AG04449 (cell line): Measurements from ENCODE around the gene SATB1.

Experiments
- CTCF ChIA-PET: fragments of 350-600 bp; formaldehyde crosslinking; extraction: SDS; loops from one replicate; lab custom pipeline; 2021; ENCODE audit warnings: antibody characterized with exemption; lab: Yijun Ruan, JAX
- POLR2A ChIA-PET: fragments of 400-600, 350-600 bp; formaldehyde crosslinking; extraction: SDS; loops from one replicate; lab custom pipeline; 2020; ENCODE audit warnings: antibody characterized with exemption, inconsistent platforms; lab: Yijun Ruan, JAX
- DNase-seq: peaks from one replicate; pipeline ENCODE4 v3.0.0-alpha.2; 2010; ENCODE audit warnings: low read depth, low spot score
- H3K4me3 ChIP-seq: 2 replicates; pipeline ENCODE4 v1.5.1; 2011; ENCODE audit warnings: low read depth, mild to moderate bottlenecking, control low read depth, low read length
- TF ChIP-seq, protein P1 (sequence below): IDR thresholded peaks from one replicate; pipeline ENCODE4 v1.5.1; 2011; ENCODE audit warnings: mild to moderate bottlenecking, moderate library complexity, low read length, control low read depth, inconsistent platforms; ENCODE audit not compliant: insufficient read depth; ENCODE audit errors: missing control alignments

SATB1 gene

DNA sequence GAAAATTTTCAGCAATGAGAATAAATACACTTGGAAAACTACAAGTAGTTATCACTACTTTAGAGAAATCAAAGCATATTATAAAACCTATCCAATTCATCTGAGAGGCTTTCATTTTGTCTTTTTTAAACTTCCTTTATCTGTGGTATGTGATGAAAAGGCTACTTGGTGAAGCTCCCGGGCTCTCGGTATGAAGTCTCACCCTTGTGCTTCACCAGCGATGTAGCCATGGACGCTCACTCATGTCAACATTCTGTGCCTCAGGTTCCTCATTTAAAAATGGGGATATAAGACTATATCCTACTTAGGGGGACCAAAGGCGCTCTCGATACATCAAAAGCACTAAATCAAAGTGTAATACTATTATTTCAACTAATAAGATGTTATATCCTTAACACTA lies 14.9 kb downstream of the SATB1 start:
- POLR2A ChIA-PET: no interaction called here
- no peak for DNase-seq
- no peak overlapping the region for H3K4me3 ChIP-seq
- CTCF ChIA-PET: no interaction called here
- TF ChIP-seq, protein P1, sequence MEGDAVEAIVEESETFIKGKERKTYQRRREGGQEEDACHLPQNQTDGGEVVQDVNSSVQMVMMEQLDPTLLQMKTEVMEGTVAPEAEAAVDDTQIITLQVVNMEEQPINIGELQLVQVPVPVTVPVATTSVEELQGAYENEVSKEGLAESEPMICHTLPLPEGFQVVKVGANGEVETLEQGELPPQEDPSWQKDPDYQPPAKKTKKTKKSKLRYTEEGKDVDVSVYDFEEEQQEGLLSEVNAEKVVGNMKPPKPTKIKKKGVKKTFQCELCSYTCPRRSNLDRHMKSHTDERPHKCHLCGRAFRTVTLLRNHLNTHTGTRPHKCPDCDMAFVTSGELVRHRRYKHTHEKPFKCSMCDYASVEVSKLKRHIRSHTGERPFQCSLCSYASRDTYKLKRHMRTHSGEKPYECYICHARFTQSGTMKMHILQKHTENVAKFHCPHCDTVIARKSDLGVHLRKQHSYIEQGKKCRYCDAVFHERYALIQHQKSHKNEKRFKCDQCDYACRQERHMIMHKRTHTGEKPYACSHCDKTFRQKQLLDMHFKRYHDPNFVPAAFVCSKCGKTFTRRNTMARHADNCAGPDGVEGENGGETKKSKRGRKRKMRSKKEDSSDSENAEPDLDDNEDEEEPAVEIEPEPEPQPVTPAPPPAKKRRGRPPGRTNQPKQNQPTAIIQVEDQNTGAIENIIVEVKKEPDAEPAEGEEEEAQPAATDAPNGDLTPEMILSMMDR: no peak

DNA sequence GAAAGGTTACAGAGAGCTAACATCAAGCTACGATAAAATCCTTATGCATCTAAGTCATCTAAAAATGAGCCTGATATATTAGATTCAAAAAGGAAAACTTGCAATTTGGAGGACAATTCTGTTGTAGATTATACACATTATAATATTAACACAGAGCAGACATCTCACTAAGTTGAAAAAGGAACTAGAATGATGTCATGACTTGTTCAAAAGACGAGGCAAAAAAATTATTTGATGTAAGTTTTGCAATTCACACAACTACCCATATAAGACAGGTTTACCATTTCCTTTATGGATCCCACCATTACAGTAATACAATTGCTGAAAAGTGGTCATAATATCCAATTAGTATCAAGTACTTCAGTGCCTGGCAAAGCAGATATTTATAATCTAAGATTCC lies 15.9 kb downstream of the SATB1 start:
- TF ChIP-seq, protein P1: no peak
- DNase-seq: no peak
- ChIA-PET POLR2A (no interaction called here), CTCF (no interaction called here)
- no peak overlapping the region for H3K4me3 ChIP-seq

GRCh38 chr3:18405141-18405540 lies 20.0 kb downstream of the SATB1 start:
- ChIA-PET CTCF (no interaction called here), POLR2A (no interaction called here)
- TF ChIP-seq, protein P1: no peak
- H3K4me3 ChIP-seq: no peak overlapping the region
- DNase-seq: no peak

GRCh38 chr3:18403061-18403460 lies 22.1 kb downstream of the SATB1 start:
- DNase-seq: no peak
- H3K4me3 ChIP-seq: no peak overlapping the region
- TF ChIP-seq, protein P1: no peak
- ChIA-PET CTCF (interaction anchor here (0.7 to 1.8 kb wide), 2 partner anchors 12 to 14 kb away, joined by 3 to 6 read pairs; no protein-coding TSS in a partner anchor), POLR2A (no interaction called here)

DNA sequence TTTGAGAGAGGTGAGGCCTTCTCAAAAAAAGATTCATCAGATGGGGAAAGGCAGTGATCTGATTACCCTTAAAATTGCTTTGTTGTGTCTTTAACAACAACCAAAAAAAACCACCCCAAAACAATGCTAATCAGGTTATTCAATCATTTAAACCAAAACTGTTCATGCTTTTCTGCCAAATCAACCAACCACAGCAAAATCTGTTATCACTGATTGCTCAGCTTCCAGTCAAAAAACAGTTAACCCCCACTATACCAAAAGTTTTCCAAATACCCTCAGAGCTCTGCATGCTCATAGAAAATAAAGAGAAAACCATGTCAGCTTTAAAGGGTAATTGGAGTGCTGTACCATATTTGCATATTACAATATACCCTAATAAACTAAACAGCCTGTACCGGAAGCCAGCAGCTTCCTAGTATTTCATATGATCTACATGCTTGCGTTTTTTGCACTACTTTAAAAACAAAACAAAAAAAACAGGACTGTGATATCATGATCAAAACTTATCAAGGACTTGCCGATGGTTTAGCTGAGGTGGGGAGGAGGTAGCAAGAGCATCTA lies 22.8 kb downstream of the SATB1 start:
- TF ChIP-seq, protein P1: no peak
- ChIA-PET POLR2A (no interaction called here), CTCF (interaction anchor here (0.7 to 1.8 kb wide), 2 partner anchors 11 to 13 kb away, joined by 3 to 6 read pairs; no protein-coding TSS in a partner anchor)
- H3K4me3 ChIP-seq: no peak overlapping the region
- DNase-seq: no peak

DNA sequence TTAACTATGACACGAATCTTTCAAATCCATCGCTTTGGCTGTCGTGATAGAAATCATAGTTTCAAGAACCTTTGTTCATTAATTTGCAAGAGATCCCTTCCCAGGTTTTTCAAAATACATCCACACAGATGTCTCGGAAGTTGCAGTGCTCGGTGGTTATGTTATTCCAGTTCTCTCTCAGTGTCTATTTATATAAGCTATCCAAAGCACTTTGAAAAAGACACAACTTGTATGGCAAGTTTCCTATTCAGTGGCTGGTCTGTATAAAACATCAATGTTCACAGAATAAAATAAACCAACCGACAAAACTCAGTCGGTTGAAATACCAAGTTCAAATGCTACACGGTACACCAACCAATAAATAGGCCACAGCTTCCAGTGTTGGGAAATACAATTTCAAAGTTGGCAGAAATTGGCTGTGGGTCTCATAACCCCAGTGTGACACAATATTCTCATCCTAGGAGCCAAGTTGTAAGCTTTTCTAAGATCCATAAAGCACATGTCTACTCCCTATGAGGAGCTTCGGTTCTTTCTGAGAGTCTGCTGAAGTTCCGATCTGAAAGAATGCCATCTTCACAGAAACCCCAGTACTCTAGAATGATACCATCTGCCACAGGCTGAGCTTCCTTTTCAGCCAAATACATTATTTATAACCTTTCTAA lies 23.7 kb downstream of the SATB1 start:
- POLR2A ChIA-PET: no interaction called here
- TF ChIP-seq, protein P1: no peak
- CTCF ChIA-PET: interaction anchor here (0.8 to 1.8 kb wide), 2 partner anchors 10 to 12 kb away, joined by 3 to 6 read pairs; no protein-coding TSS in a partner anchor
- no peak overlapping the region for H3K4me3 ChIP-seq
- no peak for DNase-seq
